Progenitor cell of endocrine pancreas (in vitro differentiated cells): ENCODE results near the gene KBTBD4. TPM values are rescaled to one million over a fixed set of nuclear protein-coding genes. Genes with fewer than 3 reads are reported as not detected.

Experiments used
- DNase-seq: peaks from one replicate; pipeline ENCODE4 v3.0.0; 2021; ENCODE audit warnings: low spot score; ENCODE audit not compliant: unreplicated experiment
- H3K27ac Mint-ChIP-seq: 2 replicates; pipeline ENCODE4 v1.8.0; 2021; ENCODE audit warnings: mild to moderate bottlenecking, moderate library complexity, mixed read lengths
- H3K27me3 Mint-ChIP-seq: 2 replicates; pipeline ENCODE4 v1.8.0; 2021; ENCODE audit warnings: mixed read lengths
- H3K36me3 Mint-ChIP-seq: 2 replicates; pipeline ENCODE4 v1.8.0; 2022; ENCODE audit warnings: mixed read lengths; ENCODE audit not compliant: insufficient read depth
- H3K4me1 Mint-ChIP-seq: 2 replicates; pipeline ENCODE4 v1.8.0; 2021; ENCODE audit warnings: low read depth, mixed read lengths
- H3K4me3 Mint-ChIP-seq: 2 replicates; pipeline ENCODE4 v1.8.0; 2021; ENCODE audit warnings: low read depth, mild to moderate bottlenecking, moderate library complexity, mixed read lengths
- H3K9me3 Mint-ChIP-seq: 2 replicates; pipeline ENCODE4 v1.8.0; 2021; ENCODE audit warnings: low read depth, mixed read lengths
- CTCF ChIP-seq: fragments of 200-600 bp; sonication (generic); IDR thresholded peaks from one replicate; pipeline ENCODE4 v1.5.0; 2021; ENCODE audit warnings: antibody characterized with exemption, mild to moderate bottlenecking; ENCODE audit not compliant: unreplicated experiment
- total RNA-seq: library from RNA; stranded (reverse); gene quantifications from 2 replicates; pipeline ENCODE4 v1.2.1, GENCODE V29; 2021

The KBTBD4 gene
- total RNA-seq, 1 donor from 2014 or later = 18.1 TPM

GRCh38 chr11:47607380-47607779 lies 28.6 kb upstream of the KBTBD4 start:
- Mint-ChIP-seq H3K4me3 (no peak overlapping the region), H3K36me3 (no peaks in the 10 kb centered on the region), H3K27me3 (no peaks in the 10 kb centered on the region), H3K4me1 (peaks cover 9% of the 10 kb centered on the region), H3K9me3 (no peaks in the 10 kb centered on the region), H3K27ac (no peak overlapping the region)
- DNase-seq = no peak
- no peak for TF ChIP-seq CTCF

- Mint-ChIP-seq H3K27me3 (no peaks in the 10 kb centered on the region), H3K4me3 (no peak overlapping the region), H3K27ac (no peak overlapping the region), H3K9me3 (no peaks in the 10 kb centered on the region), H3K36me3 (no peaks in the 10 kb centered on the region), H3K4me1 (peaks cover 9% of the 10 kb centered on the region)
- TF ChIP-seq CTCF = no peak
- no peak for DNase-seq
Measured at GRCh38 chr11:47606731-47607130, 28.0 kb upstream of the KBTBD4 start.

GRCh38 chr11:47605921-47606320 lies 27.2 kb upstream of the KBTBD4 start:
- Mint-ChIP-seq H3K4me1 (peaks cover 9% of the 10 kb centered on the region), H3K27ac (no peak overlapping the region), H3K27me3 (no peaks in the 10 kb centered on the region), H3K36me3 (no peaks in the 10 kb centered on the region), H3K9me3 (no peaks in the 10 kb centered on the region), H3K4me3 (no peak overlapping the region)
- no peak for TF ChIP-seq CTCF
- no peak for DNase-seq

GRCh38 chr11:47603295-47603694 lies 24.5 kb upstream of the KBTBD4 start:
- Mint-ChIP-seq H3K9me3 (no peaks in the 10 kb centered on the region), H3K4me1 (peaks cover 9% of the 10 kb centered on the region), H3K36me3 (no peaks in the 10 kb centered on the region), H3K4me3 (no peak overlapping the region), H3K27me3 (no peaks in the 10 kb centered on the region), H3K27ac (no peak overlapping the region)
- no peak for TF ChIP-seq CTCF
- DNase-seq = no peak

- no peak for DNase-seq
- no peaks in the 10 kb centered on the region for H3K9me3 Mint-ChIP-seq
- H3K27ac Mint-ChIP-seq = no peak overlapping the region
- peaks cover 11% of the 10 kb centered on the region for H3K27me3 Mint-ChIP-seq
- H3K4me1 Mint-ChIP-seq = no peaks in the 10 kb centered on the region
- H3K4me3 Mint-ChIP-seq = no peak overlapping the region
- TF ChIP-seq CTCF = no peak
- no peaks in the 10 kb centered on the region for H3K36me3 Mint-ChIP-seq
Measured at GRCh38 chr11:47599902-47600301, 21.1 kb upstream of the KBTBD4 start.
